OCI-LY3 (cell line): ENCODE results near the gene DNM1.

ENCODE experiments used
- H2AFZ ChIP-seq: fragments of 200-600, 300-600 bp; shearing (Covaris generic); 2 replicates; pipeline ENCODE4 v1.6.0; 2014; ENCODE audit warnings: antibody characterized with exemption, low read depth, low read length
- H3K27ac ChIP-seq: fragments of 200-600, 300-600 bp; sonication (generic); 2 replicates; pipeline ENCODE4 v1.5.1; 2014; ENCODE audit warnings: mild to moderate bottlenecking, low read length, moderate library complexity, mixed read lengths
- H3K27me3 ChIP-seq: fragments of 200-600, 300-600 bp; sonication (generic); 2 replicates; pipeline ENCODE4 v1.6.1; 2014; ENCODE audit warnings: low read depth, low read length, mixed read lengths
- H3K36me3 ChIP-seq: fragments of 200-600, 300-600 bp; sonication (generic); replicated peaks from 2 replicates; pipeline ENCODE3; 2014; ENCODE audit warnings: low read depth, low read length, mixed read lengths
- H3K4me1 ChIP-seq: fragments of 300-600, 200-600 bp; sonication (generic); 2 replicates; pipeline ENCODE4 v1.6.1; 2014; ENCODE audit warnings: low read length, mixed read lengths
- H3K4me2 ChIP-seq: fragments of 200-600, 300-600 bp; sonication (generic); 2 replicates; pipeline ENCODE4 v1.6.1; 2014; ENCODE audit warnings: low read length, mixed read lengths
- H3K4me3 ChIP-seq: fragments of 300-600, 200-600 bp; sonication (generic); 2 replicates; pipeline ENCODE4 v1.5.1; 2014; ENCODE audit warnings: antibody characterized with exemption, mild to moderate bottlenecking, low read length, moderate library complexity
- H3K79me2 ChIP-seq: fragments of 300-600, 200-600 bp; shearing (Covaris generic); 2 replicates; pipeline ENCODE4 v1.6.1; 2014; ENCODE audit warnings: mild to moderate bottlenecking, low read length, mixed read lengths
- H3K9ac ChIP-seq: fragments of 300-600, 200-600 bp; shearing (Covaris generic); 2 replicates; pipeline ENCODE4 v1.6.0; 2014; ENCODE audit warnings: mild to moderate bottlenecking, low read length, moderate library complexity
- H3K9me3 ChIP-seq: fragments of 200-600, 300-600 bp; shearing (Covaris generic); 2 replicates; pipeline ENCODE4 v1.6.1; 2014; ENCODE audit warnings: low read length, mixed read lengths; ENCODE audit not compliant: insufficient read depth
- H4K20me1 ChIP-seq: fragments of 200-600, 300-600 bp; sonication (generic); 2 replicates; pipeline ENCODE4 v1.6.1; 2016; ENCODE audit warnings: low read length, mixed read lengths; ENCODE audit not compliant: insufficient read depth
- CTCF ChIP-seq: fragments of 200-600, 300-600 bp; sonication (generic); IDR thresholded peaks from 2 replicates; pipeline ENCODE4 v1.5.1; 2014; ENCODE audit warnings: antibody characterized with exemption, low read length, low read depth
- EZH2phosphoT487 ChIP-seq: fragments of 200-600 bp; shearing (Covaris generic); IDR thresholded peaks from 2 replicates; pipeline ENCODE4 v1.6.1; 2018; ENCODE audit warnings: antibody characterized with exemption, mixed run types, low read depth

Gene DNM1

DNA sequence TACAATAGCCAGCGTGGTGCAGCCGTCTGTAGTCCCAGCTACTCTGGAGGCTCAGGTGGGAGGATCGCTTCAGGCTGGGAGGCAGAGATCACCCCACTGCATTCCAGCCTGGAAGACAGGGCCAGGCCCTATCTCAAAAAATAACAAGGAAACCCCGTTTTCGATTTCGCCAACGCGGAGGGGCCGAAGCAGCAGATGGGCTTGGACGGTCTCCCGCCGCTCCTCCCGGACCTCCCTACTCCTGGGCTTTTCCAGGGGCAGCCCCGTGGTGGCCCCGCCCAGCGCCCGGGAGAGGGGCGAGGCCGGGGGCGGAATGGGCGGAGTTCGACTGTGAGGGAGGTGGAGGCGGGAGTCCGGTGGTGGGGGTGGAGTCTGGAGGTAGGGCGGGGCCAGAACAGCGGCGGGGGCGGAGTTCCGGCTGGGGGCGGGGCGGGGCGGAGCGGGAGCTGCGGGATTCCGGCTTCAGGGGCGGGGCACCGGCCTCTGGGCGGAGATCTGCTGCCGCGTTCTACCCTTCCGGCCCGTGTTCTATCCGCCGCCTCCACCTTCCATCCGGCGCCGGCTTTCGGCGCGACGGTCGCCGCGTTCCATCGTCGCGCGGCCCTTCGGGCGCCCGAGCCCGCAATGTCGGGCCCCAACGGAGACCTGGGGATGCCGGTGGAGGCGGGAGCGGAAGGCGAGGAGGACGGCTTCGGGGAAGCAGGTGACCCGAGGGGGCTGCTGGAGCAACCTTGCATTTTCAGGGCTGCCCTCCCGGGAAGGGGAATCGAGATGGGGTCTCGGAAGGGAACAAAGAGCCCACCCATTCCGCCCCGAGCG lies 43.2 kb upstream of the DNM1 start, which contains the start of gene BBLN:
Gene BBLN (plus strand): TSS at position 482 of the 819 bp plus-strand sequence. CDS start 143 bp downstream, at position 625.
- Histone ChIP-seq H3K27me3 (no peaks in the 10 kb centered on the region), H2AFZ (peak within 1 kb of the TSS; percentile 83), H3K9ac (peak within 1 kb of the TSS; percentile 85), H3K4me3 (peak within 1 kb of the TSS; percentile 89), H3K27ac (peak within 1 kb of the TSS; percentile 62), H3K9me3 (no peaks in the 10 kb centered on the region), H3K79me2 (peaks cover 8% of the 10 kb centered on the region), H3K4me2 (peak within 1 kb of the TSS; percentile 79), H4K20me1 (no peaks in the 10 kb centered on the region), H3K36me3 (peaks cover 16% of the 10 kb centered on the region), H3K4me1 (peaks cover 12% of the 10 kb centered on the region)
- TF ChIP-seq EZH2phosphoT487 = no peak
- TF ChIP-seq CTCF = no peak

GRCh38 chr9:128160603-128160987 lies 42.6 kb upstream of the DNM1 start:
- Histone ChIP-seq H3K4me1 (peaks cover 12% of the 10 kb centered on the region), H3K9me3 (no peaks in the 10 kb centered on the region), H3K4me2 (peak overlapping the region; percentile 79), H3K27me3 (no peaks in the 10 kb centered on the region), H3K4me3 (peak overlapping the region; percentile 89), H3K9ac (peak overlapping the region; percentile 85), H3K27ac (0 out of 2 replicates have a peak overlapping the region, but pooled peaks have one; percentile 7), H2AFZ (peak overlapping the region; percentile 83), H4K20me1 (no peaks in the 10 kb centered on the region), H3K79me2 (peaks cover 8% of the 10 kb centered on the region), H3K36me3 (peaks cover 16% of the 10 kb centered on the region)
- no peak for TF ChIP-seq CTCF
- TF ChIP-seq EZH2phosphoT487 = no peak

GRCh38 chr9:128161215-128161902 lies 41.8 kb upstream of the DNM1 start:
- H3K4me3 ChIP-seq = peak overlapping the region; percentile 89
- H3K79me2 ChIP-seq = peaks cover 8% of the 10 kb centered on the region
- H4K20me1 ChIP-seq = no peaks in the 10 kb centered on the region
- peaks cover 21% of the 10 kb centered on the region for H3K36me3 ChIP-seq
- H3K4me1 ChIP-seq = peaks cover 12% of the 10 kb centered on the region
- H2AFZ ChIP-seq = no peak overlapping the region
- peak overlapping the region; percentile 85; the same call in 1 of the 2 replicates for H3K9ac ChIP-seq
- no peaks in the 10 kb centered on the region for H3K27me3 ChIP-seq
- no peaks in the 10 kb centered on the region for H3K9me3 ChIP-seq
- TF ChIP-seq EZH2phosphoT487 = no peak
- TF ChIP-seq CTCF = no peak
- no peak overlapping the region for H3K27ac ChIP-seq
- H3K4me2 ChIP-seq = peak overlapping the region; percentile 79
